A673 (cell line): ENCODE data around the gene EPN2. TPM values are rescaled to one million over a fixed set of nuclear protein-coding genes. Genes with fewer than 3 reads are reported as not detected.
"Not testable (repeated sequence)": the region's sequence is repeated elsewhere in the genome, so short reads cannot be mapped to it uniquely, and the experiment has no call there.

Source experiments
- Bru-seq: library from RNA; stranded (reverse); fragments of 400-500 nt; gene quantifications from one replicate; lab custom pipeline; 2021; lab: Mats Ljungman, UMichigan
- BruChase-seq, 2 experiments: library from RNA; stranded (reverse); fragments of 400-500 nt; gene quantifications; one replicate each; lab custom pipeline; 2021; lab: Mats Ljungman, UMichigan
- BruUV-seq: library from RNA; stranded (reverse); fragments of 400-500 nt; replicated peaks from 2 replicates; lab custom pipeline; 2021; lab: Mats Ljungman, UMichigan
- CTCF ChIA-PET: fragments of 300-600 bp; sonication (Branson Sonifier 250); formaldehyde crosslinking; loops from one replicate; lab custom pipeline; 2022; ENCODE audit warnings: antibody characterized with exemption; lab: Charles Lee
- POLR2A ChIA-PET: fragments of 300-600 bp; sonication (Branson Sonifier 250); formaldehyde crosslinking; loops from one replicate; lab custom pipeline; 2022; ENCODE audit warnings: antibody characterized with exemption; ENCODE audit not compliant: low non-redundant PET; lab: Charles Lee
- DNase-seq: peaks from one replicate; pipeline ENCODE4 v3.0.0-alpha.2; 2015; ENCODE audit warnings: low spot score
- H3K27ac ChIP-seq: fragments of 200-600 bp; sonication (generic); 2 replicates; pipeline ENCODE4 v1.5.1; 2016; ENCODE audit warnings: mixed run types, low read depth, mild to moderate bottlenecking, mixed read lengths, antibody characterized with exemption, low read length; ENCODE audit not compliant: poor library complexity, severe bottlenecking
- H3K27me3 ChIP-seq: fragments of 200-600 bp; sonication (generic); replicated peaks from 2 replicates; pipeline ENCODE4 v1.6.1; 2017; ENCODE audit warnings: mixed run types, low read depth, mild to moderate bottlenecking, mixed read lengths, antibody characterized with exemption, low read length; ENCODE audit not compliant: insufficient read depth, poor library complexity
- H3K36me3 ChIP-seq: fragments of 200-600 bp; sonication (generic); 2 replicates; pipeline ENCODE4 v1.6.1; 2016; ENCODE audit warnings: mixed run types, mild to moderate bottlenecking, mixed read lengths, antibody characterized with exemption, low read length; ENCODE audit not compliant: insufficient read depth, poor library complexity, severe bottlenecking
- H3K4me1 ChIP-seq: fragments of 200-600 bp; sonication (generic); 2 replicates; pipeline ENCODE4 v1.6.1; 2017; ENCODE audit warnings: mixed run types, mild to moderate bottlenecking, mixed read lengths, antibody characterized with exemption, low read length; ENCODE audit not compliant: insufficient read depth, poor library complexity, severe bottlenecking
- H3K4me3 ChIP-seq: fragments of 200-600 bp; sonication (generic); 2 replicates; pipeline ENCODE4 v1.5.1; 2016; ENCODE audit warnings: low read depth, mixed run types, mild to moderate bottlenecking, mixed read lengths, low read length; ENCODE audit not compliant: poor library complexity, severe bottlenecking
- H3K9me3 ChIP-seq: fragments of 200-600 bp; sonication (generic); 2 replicates; pipeline ENCODE4 v1.6.1; 2016; ENCODE audit warnings: mixed run types, low read depth, mild to moderate bottlenecking, mixed read lengths, antibody characterized with exemption, low read length; ENCODE audit not compliant: poor library complexity, severe bottlenecking
- intact Hi-C: fragments of 100-400 bp; cut with micrococcal nuclease; formaldehyde crosslinking; loops from one replicate; pipeline ENCODE4 v1.10.0; 2022; ENCODE audit not compliant: unreplicated experiment
- long read RNA-seq: library from polyadenylated mRNA; stranded (forward); transcript quantifications from one replicate; pipeline ENCODE4 v2.0.0, GENCODE V29; 2022
- total RNA-seq: library from RNA; stranded (reverse); gene quantifications from 2 replicates; pipeline ENCODE4 v1.2.3, GENCODE V29; 2021

Gene EPN2
- total RNA-seq = 52.0 and 55.6 TPM in 2 replicates
- percentile 76 among the genes with signal in this experiment for Bru-seq, nascent RNA
- BruChase-seq, experiment 1, labeled RNA remaining after a 2-hour chase = percentile 86 among the genes with signal in this experiment
- percentile 88 among the genes with signal in this experiment for BruChase-seq, experiment 2, labeled RNA remaining after a 6-hour chase
- long read RNA-seq, full-length matches to known transcripts = 25 of 66 reads
- long read RNA-seq, partial matches to known transcripts = 9 of 66 reads
- long read RNA-seq, other reads (novel, unspliced or antisense) = 32 of 66 reads

- H3K27me3 ChIP-seq, BruUV-seq, H3K4me1 ChIP-seq, CTCF ChIA-PET, intact Hi-C loops, H3K36me3 ChIP-seq, H3K9me3 ChIP-seq, POLR2A ChIA-PET: not testable (repeated sequence)
- Histone ChIP-seq H3K4me3 (peak within 1 kb of the TSS; percentile 94), H3K27ac (peak within 1 kb of the TSS; percentile 80)
- peak; percentile 62 for DNase-seq
These were observed at the start of gene EPN2 for GRCh38 chr17:19237139-19237388. Gene EPN2, plus strand, starts transcription at chr17:19237366. Its CDS starts 45,754 bp downstream, at chr17:19283120.

GRCh38 chr17:19187883-19188869 lies 49.0 kb upstream of the EPN2 start:
- H3K9me3 ChIP-seq, H3K27ac ChIP-seq, POLR2A ChIA-PET, DNase-seq, CTCF ChIA-PET, H3K36me3 ChIP-seq, H3K27me3 ChIP-seq, intact Hi-C loops, H3K4me3 ChIP-seq, H3K4me1 ChIP-seq: not testable (repeated sequence)
- TSS peak; percentile 100 for BruUV-seq

GRCh38 chr17:19188870-19189708 lies 48.1 kb upstream of the EPN2 start:
- intact Hi-C loops, H3K4me3 ChIP-seq, H3K27ac ChIP-seq, H3K4me1 ChIP-seq, H3K27me3 ChIP-seq, H3K9me3 ChIP-seq, DNase-seq, POLR2A ChIA-PET, CTCF ChIA-PET, H3K36me3 ChIP-seq: not testable (repeated sequence)
- BruUV-seq = TSS peak; percentile 100

DNA sequence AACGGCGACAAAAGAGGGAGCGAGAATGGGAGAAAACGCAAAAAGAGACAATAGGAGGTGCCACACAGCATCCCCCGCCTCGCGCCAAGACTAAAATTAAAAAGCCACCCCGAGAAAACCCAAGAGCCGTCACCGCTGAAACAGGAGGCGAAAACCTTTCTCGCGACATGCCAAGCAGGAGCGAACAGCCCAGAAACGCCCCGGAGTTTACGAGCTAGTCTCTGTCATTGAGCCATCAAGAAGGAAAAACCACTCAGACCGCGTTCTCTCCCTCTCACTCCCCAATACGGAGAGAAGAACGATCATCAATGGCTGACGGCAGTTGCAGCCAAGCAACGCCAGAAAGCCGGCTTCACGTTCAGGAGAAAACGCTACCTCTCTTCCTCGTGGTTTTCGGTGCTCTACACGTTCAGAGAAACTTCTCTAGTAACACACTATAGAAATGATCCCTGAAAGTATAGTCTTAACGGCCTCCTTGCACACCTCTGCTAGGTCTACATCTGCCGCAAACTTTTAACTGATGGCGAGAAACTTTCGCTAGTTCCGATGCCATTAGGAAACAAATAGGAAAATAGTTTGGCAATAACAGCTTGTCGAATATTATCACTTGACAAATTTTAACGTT lies 47.3 kb upstream of the EPN2 start:
- BruUV-seq, H3K36me3 ChIP-seq: not testable (repeated sequence)

DNA sequence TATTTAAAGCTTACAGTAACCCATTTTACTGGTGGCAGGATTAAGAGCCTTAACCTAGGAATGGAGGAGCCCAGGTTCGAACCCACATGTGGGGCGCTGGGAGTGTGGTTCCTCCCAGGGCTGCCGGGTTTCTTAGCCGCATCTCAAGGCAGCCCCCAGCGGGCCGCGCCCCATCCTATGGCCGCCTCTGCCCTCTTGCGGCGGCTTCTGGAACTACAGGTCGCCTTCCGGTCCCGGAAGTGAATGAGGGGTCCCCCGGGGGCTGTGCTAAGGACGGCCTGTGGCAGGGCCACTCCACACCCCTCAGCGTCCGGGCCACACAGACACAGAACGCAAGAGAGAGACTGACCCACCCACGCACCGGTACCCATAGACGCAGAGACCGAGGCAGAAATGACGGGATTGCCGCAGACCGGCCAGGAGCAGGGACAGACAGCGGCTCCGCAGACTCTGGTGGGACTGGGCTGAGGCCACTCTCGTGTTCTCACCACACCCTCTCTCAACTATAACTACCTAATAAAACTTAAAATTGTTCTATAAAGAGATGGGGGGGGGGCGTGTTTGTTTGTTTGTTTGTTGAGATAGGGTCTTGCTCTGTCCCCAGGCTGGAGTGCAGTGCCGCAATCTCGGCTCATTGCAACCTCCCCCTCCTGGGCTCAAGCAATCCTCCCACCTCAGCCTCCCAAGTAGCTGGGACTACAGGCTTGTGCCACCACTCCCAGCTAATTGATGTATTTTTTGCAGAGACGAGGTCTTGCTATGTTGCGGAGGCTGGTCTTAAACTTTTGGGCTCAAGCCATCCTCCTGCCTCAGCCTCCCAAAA lies 40.6 kb upstream of the EPN2 start:
- peak overlapping the region; percentile 19 for H3K4me3 ChIP-seq
- H3K9me3 ChIP-seq, H3K27me3 ChIP-seq, H3K36me3 ChIP-seq, CTCF ChIA-PET, H3K27ac ChIP-seq, POLR2A ChIA-PET, intact Hi-C loops, BruUV-seq, DNase-seq, H3K4me1 ChIP-seq: not testable (repeated sequence)

More for the DNA sequence above, 47.3 kb upstream of the EPN2 start:
- CTCF ChIA-PET, H3K4me3 ChIP-seq, H3K27me3 ChIP-seq, intact Hi-C loops, POLR2A ChIA-PET, H3K9me3 ChIP-seq, DNase-seq, H3K27ac ChIP-seq, H3K4me1 ChIP-seq: not testable (repeated sequence)

DNA sequence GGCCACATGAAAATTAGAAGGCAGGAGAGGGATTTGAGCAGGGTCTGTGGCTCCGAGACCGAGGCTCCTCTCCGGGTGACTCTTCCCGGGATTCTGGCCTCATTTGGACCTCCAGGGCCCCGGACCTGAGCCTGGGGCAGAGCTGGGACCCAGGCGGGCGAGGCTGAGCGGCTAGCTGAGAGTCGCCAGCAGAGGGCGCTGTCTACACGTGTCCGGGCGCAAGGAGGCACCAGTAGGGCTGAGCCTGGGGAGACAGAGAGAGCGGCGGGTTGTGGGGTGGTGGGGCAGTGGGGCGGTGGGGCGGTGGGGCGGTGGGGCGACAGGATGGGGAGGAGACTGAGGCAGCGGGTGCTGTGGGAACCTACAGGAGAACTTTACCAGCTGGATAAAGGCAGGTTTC lies 34.7 kb upstream of the EPN2 start:
- H3K4me3 ChIP-seq, H3K27ac ChIP-seq, CTCF ChIA-PET, H3K9me3 ChIP-seq, BruUV-seq, H3K4me1 ChIP-seq, H3K36me3 ChIP-seq, POLR2A ChIA-PET, intact Hi-C loops, DNase-seq, H3K27me3 ChIP-seq: not testable (repeated sequence)
